Fibroblast of mammary gland (primary cell): ENCODE data around the gene NAA38.

Source experiments
- DNase-seq: peaks from one replicate; pipeline ENCODE4 v3.0.0-alpha.2; 2010; ENCODE audit warnings: low read depth
- H3K4me3 ChIP-seq: 2 replicates; pipeline ENCODE4 v1.5.1; 2011; ENCODE audit warnings: low read depth, mild to moderate bottlenecking, low read length, moderate library complexity; ENCODE audit not compliant: control insufficient read depth
- CTCF ChIP-seq: conservative IDR thresholded peaks from 2 replicates; pipeline ENCODE4 v1.5.1; 2011; ENCODE audit warnings: low read depth, low read length, inconsistent platforms; ENCODE audit not compliant: control insufficient read depth, insufficient read depth

Gene NAA38

GRCh38 chr17:7809086-7809790 lies 48.1 kb downstream of the NAA38 start:
- no peak overlapping the region for H3K4me3 ChIP-seq
- TF ChIP-seq CTCF: no peak
- no peak for DNase-seq

- TF ChIP-seq CTCF: no peak
- no peak overlapping the region for H3K4me3 ChIP-seq
- DNase-seq: no peak
Measured at GRCh38 chr17:7807206-7807605, 50.2 kb downstream of the NAA38 start.
